ENCODE data around the gene BTC.
"Not testable (repeated sequence)": the region's sequence is repeated elsewhere in the genome, so short reads cannot be mapped to it uniquely, and the experiment has no call there.

The BTC gene

GRCh38 chr4:74794382-74795010 lies at the start of gene BTC:
Gene BTC, minus strand, starts transcription at chr4:74794523. Its CDS starts 198 bp downstream, at chr4:74794325.
- no peak for DNase-seq (ENCODE audit: low read depth)

- no peak for DNase-seq (ENCODE audit: low read depth)
These were observed 46.7 kb upstream of the BTC start for GRCh38 chr4:74840936-74841509.

GRCh38 chr4:74838746-74839370 lies 44.5 kb upstream of the BTC start:
- peak; percentile 56 for DNase-seq (ENCODE audit: low read depth)

- no peak for DNase-seq (ENCODE audit: low read depth)
These were observed 36.6 kb upstream of the BTC start for GRCh38 chr4:74830928-74831327.

GRCh38 chr4:74823194-74823593 lies 28.9 kb upstream of the BTC start:
- peak; percentile 13 for DNase-seq (ENCODE audit: low read depth)

- no peak for DNase-seq (ENCODE audit: low read depth)
These were observed 28.3 kb upstream of the BTC start for GRCh38 chr4:74822603-74823002.

- DNase-seq (ENCODE audit: low read depth) = no peak
These were observed 27.2 kb upstream of the BTC start for GRCh38 chr4:74821541-74821940.

- DNase-seq (ENCODE audit: low read depth) = no peak
These were observed 19.7 kb upstream of the BTC start for GRCh38 chr4:74814052-74814451.

GRCh38 chr4:74812056-74812455 lies 17.7 kb upstream of the BTC start:
- not testable (repeated sequence) for DNase-seq (ENCODE audit: low read depth)

GRCh38 chr4:74805601-74806000 lies 11.3 kb upstream of the BTC start:
- DNase-seq (ENCODE audit: low read depth) = peak; percentile 45

GRCh38 chr4:74800310-74800709 lies 6.0 kb upstream of the BTC start:
- no peak for DNase-seq (ENCODE audit: low read depth)

- no peak for DNase-seq (ENCODE audit: low read depth)
These were observed 2.3 kb upstream of the BTC start for GRCh38 chr4:74796631-74797030.

GRCh38 chr4:74793757-74794381 lies 454 bp downstream of the BTC start:
- DNase-seq (ENCODE audit: low read depth) = no peak

GRCh38 chr4:74790652-74791051 lies 3.7 kb downstream of the BTC start:
- no peak for DNase-seq (ENCODE audit: low read depth)

GRCh38 chr4:74789518-74789917 lies 4.8 kb downstream of the BTC start:
- DNase-seq (ENCODE audit: low read depth) = no peak

GRCh38 chr4:74777531-74777930 lies 16.8 kb downstream of the BTC start:
- no peak for DNase-seq (ENCODE audit: low read depth)

GRCh38 chr4:74772783-74773182 lies 21.5 kb downstream of the BTC start:
- DNase-seq (ENCODE audit: low read depth) = no peak

GRCh38 chr4:74772106-74772505 lies 22.2 kb downstream of the BTC start:
- no peak for DNase-seq (ENCODE audit: low read depth)

- no peak for DNase-seq (ENCODE audit: low read depth)
These were observed 24.0 kb downstream of the BTC start for GRCh38 chr4:74770226-74770910.

GRCh38 chr4:74768857-74769525 lies 25.3 kb downstream of the BTC start:
- peak; percentile 23 for DNase-seq (ENCODE audit: low read depth)

- no peak for DNase-seq (ENCODE audit: low read depth)
These were observed 30.2 kb downstream of the BTC start for GRCh38 chr4:74764119-74764518.

GRCh38 chr4:74758551-74759145 lies 35.7 kb downstream of the BTC start:
- DNase-seq (ENCODE audit: low read depth) = no peak

Measured in HS-5 (cell line).